ENCODE results near the gene APOA5.
A peak's percentile ranks its signal among the peaks of the same experiment; 100 is the strongest.

Gene APOA5

DNA sequence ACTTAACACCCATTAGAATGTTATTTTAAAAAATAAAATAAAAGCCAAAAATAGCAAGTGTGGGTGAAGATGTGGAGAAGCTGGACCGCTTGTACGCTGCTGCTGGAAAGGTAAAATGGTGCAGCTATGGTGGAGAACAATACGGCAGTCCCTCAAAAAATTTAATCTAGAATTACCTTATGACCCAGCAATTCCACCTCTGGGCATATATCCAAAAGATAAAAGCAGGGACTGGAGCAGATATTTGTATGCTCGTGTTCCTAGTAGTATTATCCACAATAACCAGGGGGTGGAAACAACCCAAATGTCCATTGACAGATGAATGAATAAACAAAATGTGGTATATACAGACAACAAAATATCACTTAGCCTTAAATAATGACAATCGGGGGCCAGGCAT lies 6.1 kb upstream of the APOA5 start:
- no peak for DNase-seq (ENCODE audit: low read depth)

DNA sequence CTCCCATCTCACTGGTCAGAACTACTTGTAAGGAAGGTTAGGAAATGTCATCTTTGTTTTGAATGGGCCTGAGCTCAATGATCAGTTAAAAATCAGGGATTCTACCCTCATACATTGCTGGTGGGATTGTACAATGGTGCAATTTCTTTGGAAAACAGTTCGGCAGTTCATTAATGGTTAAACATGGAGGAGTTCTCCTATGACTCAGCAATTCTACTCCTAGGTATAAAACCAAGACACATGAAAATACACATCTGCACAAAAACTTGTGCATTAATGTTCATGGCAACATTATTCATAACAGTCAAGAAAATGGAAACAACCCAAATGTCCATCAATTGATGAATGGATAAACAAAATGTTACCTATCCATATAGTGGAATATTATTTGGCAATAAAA lies 4.9 kb upstream of the APOA5 start:
- no peak for DNase-seq (ENCODE audit: low read depth)

DNA sequence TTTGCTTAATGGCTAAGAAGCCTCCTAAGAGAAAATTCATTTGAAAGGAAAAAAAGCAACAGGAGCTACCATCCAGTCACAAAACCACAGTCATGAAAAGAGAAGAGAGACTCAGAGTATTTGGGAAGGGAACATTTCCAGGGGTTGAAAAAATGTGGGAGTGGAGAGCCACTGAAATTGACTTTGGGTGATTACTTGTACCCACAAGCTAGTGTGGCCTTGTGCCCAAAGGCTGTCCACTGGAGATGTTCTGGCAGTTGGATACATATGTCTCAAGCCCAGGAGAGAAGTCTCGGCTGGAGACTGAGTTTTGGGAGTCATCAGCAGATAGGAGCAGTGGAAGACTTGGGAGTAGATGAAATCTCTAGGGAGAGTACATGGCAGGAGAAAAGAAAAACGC lies 3.2 kb upstream of the APOA5 start:
- DNase-seq (ENCODE audit: low read depth), result no peak

DNA sequence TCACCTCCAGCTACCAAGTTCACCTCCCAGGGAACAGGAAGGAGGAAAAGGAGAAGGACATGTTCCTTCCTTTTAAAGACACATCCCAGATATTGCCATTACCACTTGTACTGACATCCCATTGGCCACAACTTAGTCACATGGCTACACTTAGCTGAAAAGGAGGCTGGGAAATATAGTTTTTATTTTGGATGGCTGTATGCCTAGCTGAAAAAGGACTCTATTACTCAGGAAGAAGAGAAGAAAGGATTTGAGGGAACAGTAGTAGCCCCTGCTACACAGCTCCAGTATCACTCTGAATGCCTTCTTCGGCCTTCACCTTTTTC lies 2.1 kb upstream of the APOA5 start:
- no peak for DNase-seq (ENCODE audit: low read depth)

DNA sequence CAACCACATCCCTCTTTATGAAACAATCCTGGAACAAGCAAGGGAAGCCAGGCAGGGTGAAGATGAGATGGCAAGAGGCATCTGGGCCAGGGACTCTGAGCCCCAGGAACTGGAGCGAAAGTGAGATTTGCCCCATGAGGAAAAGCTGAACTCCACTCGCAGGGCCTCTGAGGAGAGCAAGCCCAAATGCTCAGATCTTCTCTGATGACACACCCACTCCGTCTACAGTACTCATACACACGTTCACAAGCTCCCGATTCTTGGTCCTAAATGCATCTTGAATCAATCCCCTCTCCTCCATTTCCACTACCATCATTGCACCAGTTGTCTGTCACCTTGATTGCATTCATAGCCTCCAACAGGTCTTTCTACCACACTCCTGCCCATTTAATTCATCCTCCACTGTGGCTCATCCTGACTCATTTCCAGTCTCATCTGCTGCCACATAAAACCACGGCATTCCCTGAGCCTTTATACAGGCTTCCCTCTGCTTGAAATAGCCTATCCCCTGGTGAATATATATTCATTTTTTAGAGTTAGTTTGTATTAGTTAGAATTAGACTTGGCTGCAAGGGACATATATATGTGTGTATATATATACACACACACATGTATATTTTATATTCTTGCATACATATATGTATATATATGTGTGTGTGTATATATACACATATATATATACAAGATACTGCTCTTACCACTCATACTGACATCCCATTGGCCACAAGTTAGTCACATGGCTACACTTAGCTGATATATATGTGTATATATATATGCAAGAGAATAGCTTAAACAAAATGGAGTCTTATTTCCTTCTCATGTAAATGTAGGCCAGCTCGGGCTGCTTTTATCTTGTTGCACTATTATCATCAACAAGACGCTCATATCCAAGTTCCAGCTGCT lies 1.4 kb upstream of the APOA5 start:
- no peak for DNase-seq (ENCODE audit: low read depth)

DNA sequence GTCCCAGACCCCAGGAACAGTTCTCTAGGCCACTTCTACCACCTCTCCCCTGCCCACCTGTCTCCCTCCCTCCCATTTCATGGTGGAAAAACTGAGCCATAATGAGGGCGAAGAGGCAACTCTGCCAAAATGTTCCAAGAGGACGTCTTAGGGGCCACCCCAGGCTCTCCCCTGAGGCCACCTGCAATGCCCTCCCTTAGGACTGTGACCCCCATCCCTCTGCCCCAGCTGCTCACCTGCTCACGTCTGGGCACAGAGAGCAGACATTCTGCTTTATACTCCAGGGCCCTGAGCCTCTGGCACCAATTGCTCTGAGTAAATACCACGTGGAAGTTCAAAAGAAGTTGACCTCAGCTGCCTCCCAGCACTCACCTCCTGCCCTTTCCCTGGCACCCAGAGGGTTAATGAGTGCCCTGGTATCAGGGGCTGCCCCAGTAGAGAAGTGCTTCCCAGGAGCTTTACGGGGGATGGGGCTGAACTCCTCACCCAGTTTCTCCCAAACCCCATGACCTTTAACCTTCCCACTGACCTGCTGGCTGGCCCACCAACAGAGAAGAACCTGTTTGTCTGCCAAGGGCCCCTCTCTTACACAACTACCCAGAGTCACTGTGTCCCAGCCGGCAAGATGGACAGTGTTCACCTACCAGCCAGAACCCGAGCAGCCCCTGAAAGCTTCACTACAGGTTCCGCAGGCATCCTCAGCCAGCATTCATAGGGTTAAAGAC lies 627 bp upstream of the APOA5 start:
- DNase-seq (ENCODE audit: low read depth), result no peak

DNA sequence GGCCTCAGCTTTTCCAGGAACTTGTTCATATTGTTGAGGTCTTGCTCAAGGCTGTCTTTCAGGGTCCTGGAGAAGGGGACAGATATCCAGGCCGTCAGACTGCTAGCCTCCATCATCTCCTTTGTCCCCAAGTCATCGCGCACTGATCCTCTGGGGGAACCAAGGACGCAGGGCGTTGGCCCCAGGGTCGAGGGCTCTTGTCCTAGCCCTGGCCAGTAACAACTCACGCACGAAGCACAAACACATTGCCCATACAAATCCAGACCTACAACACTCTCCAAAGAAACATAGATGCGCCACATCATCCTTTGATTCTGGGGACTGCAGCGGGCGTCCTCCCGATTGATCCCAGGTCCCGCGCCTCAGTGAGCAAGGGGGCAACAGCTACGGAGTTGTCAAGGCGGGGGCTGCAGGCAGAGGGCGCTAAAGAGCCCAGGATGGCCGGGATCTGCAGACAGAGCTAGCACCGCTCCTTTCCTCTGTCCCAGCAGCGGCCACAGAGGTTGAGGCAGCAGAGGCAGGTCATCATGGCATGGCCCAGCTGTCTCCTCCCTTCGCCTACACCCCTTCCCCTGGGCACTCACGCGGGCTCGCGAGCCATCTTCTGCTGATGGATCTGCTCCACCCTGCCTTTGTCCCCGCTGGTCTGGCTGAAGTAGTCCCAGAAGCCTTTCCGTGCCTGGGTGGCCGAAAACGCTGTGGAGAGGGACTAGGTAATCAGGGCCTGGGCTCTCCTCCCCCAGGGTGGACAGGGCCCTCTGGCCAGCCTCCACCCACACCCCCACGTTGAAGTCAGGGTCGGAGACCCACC lies 472 bp downstream of the APOA5 start:
- peak; percentile 62 for DNase-seq (ENCODE audit: low read depth)

DNA sequence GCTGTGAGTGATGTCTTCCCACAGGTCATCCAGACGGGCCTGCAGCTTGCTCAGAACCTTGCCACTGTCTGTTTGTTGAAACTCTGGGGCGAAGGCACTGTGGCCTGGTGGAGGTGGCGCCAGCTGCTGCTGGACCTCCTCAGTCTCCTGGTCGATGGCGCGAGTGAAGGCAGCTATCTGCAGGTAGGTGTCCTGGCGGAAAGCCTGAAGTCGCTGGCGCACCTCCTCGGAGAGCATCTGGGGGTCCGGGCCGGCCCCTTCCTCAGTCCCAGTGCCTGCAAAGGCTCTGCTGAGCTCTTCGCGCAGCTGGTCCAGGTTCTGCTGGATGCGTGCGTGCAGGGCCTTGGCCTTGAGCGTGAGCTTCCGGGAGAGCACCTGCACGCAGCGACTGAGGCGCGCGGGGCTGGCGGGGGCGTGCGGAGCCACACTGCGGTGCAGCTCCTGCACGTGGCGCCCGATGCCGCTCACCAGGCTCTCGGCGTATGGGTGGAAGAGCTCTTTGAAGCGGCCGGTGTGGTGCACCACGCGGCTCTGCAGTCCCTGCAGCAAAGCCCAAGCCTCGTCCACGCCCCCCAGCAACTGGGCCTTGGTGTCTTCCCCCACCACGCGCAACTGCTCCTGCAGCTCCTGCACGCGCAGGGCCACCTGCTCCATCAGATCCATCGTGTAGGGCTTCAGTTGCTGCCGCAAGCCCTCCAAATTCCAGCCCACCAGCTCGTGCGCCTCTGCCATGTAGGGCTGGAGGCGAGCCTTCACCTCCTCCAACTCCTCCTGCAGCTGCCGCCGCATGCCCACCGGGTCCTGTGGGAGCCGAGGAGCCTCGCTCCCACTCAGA lies 1.3 kb downstream of the APOA5 start:
- DNase-seq (ENCODE audit: low read depth), result no peak

DNA sequence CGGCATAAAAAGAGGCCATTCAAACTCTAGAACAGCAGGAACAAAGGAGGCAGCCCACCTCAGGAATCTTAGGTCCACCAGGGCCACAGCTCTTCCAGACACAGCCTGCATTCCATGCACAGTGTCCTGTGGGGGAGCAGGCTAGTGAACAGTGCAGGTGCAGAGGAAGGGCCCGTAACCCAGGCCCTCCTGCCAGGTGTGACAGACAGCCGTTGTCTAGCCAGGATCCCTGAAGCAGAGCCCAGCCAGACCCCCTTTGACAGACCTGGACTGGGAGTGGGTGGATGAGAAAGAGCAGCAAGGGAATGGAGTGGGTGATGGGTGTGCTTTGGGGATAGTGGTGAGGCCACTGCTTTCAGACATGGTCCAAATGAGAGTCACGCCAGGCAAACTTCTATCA lies 2.7 kb downstream of the APOA5 start:
- DNase-seq (ENCODE audit: low read depth), result no peak

DNA sequence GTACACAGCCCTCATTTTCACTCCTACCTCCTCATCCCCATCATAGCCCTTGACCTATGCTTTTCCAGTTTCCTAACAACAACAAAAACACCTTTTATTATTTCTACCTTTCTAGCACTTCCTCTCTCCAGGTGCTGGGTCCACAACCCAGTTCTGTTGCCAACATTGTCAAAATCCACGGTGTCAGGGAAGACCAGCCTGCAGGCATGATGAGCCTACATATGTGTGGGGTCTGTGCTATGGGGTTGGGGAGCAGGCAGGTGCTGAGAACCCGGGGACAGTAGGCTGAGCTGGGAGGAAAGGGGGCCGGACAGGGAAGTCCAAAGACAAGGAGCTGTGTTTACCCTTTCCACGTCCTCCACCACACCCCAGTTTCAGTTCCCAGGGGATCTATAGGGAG lies 3.1 kb downstream of the APOA5 start:
- DNase-seq (ENCODE audit: low read depth), result no peak

DNA sequence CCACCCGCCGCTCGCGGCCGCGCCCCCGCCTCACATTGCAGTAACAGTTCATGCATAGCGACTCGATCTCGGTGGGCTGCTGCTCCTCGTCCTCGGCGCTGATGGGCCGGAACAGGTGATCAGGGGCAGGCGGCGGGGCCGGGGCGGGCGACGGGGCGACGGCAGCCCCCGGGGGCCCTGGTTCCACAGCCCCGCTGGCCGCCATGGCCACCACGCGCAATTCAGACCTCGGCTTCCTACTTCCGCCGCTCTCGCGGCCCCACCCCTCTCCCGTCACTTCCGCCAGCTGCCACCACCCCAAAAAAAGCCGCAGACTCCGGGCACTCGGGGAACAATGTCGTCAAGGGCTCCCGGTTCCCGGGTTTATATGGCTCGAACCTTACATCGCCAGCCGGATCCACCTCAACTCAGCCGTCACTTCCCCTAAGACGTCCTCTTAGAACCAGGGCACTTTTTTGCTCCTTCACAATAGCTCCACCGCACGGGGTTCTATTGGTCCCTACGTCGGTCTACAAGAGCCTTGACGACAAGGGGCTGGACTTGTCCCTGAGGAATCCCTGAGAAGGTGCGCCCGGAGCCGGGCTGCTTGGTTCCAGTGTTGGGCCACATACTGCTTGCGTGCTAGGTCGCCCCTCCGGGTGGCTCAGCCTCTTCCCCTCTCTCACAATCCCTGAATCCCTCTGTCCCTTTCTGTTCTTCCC lies 3.7 kb downstream of the APOA5 start, which contains the start of gene ZPR1:
ZPR1 (minus strand) TSS at position 238 of the 701 bp plus-strand sequence; CDS start at position 205, 33 bp downstream.
- DNase-seq (ENCODE audit: low read depth), result peak; percentile 75

DNA sequence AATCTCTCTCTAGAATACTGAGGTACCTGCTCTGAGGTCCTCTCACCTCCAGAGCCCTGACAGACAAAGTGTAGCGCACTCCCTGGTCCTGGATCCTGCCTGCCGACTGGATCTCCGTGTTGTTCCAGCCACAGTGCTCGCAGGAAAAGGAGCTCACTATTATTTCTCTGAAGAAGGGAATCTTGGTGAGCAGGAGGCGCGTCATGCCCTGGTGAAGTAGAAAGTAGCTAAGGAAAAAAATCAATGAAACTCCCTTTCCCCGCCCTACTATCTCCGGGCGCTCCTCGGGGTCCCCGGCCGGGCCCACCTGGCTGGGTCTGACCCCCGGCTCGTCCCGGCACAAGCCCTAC lies 4.3 kb downstream of the APOA5 start:
- DNase-seq (ENCODE audit: low read depth), result no peak

DNA sequence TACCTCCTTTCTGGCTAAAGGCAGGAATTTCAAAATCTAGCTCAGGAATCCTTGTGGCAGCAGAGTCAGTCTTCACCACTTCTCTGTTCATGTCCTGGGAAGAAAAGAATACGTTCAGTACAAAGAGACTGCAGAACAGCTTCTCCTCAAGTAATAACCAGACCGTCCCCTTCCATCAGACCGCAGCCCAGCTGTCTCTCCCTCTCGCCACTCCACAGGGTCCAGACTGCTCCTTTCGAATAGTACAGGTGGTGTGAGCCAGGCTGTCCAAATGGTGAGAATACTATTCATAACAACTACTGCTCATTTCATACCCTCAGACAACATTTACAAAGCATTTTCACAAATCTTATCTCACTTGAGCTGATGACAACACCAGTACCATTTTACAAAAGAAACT lies 4.7 kb downstream of the APOA5 start:
- no peak for DNase-seq (ENCODE audit: low read depth)

DNA sequence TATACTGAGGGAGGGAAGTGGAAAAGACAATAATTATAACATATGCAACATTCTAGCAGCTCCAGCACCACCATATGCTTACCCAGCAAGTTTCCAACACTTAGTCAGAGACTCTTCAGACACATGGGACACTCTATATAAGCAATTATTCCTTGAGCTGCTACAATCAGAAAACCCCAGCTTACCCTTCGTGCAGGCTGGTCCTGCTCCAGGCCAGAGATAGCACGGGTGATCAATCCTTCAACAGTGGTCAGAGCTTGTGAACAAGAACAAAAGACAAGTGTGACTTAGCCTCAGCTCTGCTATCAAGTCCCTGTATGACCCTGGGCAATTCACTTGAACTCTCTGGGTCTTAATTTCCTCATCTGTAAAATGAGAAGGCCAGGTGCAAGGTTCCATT lies 5.4 kb downstream of the APOA5 start:
- DNase-seq (ENCODE audit: low read depth), result no peak

DNA sequence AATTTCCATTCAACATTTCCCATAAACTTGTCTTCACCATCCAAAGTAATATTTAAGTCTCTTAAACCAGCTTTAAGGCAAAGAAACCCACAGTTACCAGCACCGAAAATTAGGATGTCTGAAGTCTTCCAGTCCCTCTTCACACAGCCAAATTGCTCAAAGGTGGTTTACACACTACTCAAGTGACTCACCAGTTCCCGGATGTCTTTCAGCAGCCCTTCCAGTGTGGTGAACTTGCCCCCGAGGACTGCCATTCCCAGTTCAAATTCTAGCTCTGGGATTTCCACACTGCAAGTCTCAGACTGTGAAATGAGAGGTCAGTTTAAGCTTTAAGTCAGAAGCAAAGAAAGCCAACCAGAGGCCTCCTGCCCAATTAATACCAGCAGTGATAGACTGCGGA lies 9.0 kb downstream of the APOA5 start:
- no peak for DNase-seq (ENCODE audit: low read depth)

DNA sequence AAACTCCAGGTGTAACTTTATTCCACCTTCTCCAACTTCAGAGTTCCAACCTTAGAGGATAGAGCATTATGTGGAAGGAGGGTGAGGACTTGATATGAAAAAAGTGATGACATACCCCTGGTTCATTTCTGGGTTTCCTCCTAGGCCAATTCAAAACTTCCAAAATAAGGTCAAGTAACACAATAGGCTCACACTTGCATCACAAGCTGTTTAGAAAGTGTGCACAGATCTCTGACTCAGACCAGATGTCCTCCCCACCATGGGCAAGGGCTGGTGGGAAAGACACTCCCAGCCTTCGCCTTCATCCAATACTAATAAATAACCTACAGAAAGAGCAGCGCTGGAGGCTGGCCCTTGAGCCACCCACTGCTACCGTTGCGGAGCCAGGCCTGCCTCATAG lies 13.1 kb downstream of the APOA5 start:
- no peak for DNase-seq (ENCODE audit: low read depth)

DNA sequence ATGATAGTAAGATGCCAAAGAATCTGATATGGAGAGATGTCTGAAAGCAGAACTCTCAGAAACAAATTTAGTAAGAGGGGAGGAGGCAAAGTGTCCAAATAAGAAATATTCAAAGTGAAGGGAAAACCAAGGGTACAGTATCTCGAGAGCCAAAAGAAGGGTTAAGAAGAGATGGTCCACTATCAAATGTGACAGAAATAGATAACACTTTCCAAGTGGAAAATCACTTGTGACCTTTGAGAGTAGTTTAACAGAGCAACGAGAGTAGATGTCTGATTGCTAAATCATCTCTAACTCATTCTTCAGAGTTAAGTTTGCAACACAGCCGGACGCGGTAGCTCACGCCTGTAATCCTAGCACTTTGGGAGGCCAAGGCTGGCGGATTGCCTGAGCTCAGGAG lies 14.6 kb downstream of the APOA5 start:
- DNase-seq (ENCODE audit: low read depth), result no peak

DNA sequence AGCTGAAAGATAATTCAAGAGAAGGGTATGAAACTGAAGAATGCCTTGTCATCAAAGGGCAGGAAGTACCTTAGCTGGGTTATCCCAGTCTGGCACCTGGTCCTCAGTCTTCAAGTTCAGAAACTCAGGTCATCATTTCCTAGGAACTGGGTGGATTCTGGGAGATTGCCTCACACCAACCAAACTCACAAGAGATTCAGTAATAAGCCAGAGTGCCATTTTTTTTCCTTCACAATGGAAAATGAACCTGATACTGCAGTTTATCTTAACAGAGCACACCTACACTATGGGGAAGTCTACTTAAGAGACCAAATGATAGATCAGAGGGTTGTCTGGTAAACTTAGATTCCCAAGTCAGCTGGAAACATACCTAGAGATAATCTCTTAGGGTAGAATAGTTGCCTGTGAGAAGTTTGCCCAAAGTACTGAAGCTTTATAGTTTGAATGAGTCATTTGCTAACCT lies 15.1 kb downstream of the APOA5 start:
- no peak for DNase-seq (ENCODE audit: low read depth)

DNA sequence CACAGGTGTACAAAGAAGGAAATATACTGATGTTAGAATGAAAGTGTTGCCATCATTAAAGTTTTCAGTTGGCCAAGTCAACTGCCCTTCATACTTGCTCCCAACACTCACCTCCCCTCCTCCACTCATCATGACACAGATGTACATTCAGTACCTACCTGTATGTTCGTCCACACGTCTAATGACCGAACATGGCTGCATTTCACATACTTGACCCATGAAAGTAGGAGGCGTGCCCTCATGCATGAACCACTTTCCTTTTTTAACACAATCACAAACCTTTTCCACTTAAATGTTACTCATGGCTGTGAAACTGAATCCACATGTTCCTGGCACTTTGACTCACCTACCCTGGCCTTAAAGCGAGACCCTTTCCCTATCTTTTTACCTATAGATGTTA lies 15.7 kb downstream of the APOA5 start:
- no peak for DNase-seq (ENCODE audit: low read depth)

DNA sequence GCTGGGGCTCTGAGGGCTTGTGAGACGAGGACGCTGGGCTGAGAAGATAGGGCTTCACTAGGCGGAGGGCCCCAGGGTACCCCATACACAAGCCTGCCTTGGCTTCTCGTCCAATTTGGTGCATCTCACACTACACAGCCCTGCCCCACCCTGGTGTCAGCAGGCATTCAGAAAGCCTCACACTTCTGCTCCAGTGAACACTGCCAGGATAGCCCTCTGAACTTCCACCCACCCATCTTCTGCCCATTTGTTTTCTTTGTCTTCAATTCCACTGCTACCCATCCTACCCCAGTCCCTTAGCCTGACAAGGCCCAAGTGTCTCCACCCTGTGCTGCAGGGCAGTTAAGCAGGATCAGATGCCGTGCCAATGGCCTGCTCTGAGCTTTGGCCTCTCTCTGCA lies 17.0 kb downstream of the APOA5 start:
- no peak for DNase-seq (ENCODE audit: low read depth)

Data from activated gamma-delta T cell treated with anti-CD3 and anti-CD28 coated beads, Interleukin-2, amount 50 U/mL, for 16 hours (primary cell).